ENCODE data around the gene STK17A. TPM values are rescaled to one million over a fixed set of nuclear protein-coding genes. Genes with fewer than 3 reads are reported as not detected.

The STK17A gene
- total and polyA plus RNA-seq, 9 donors, result 9.9 to 19.9 (median 12.7) TPM

- WGBS, 3 donors, result 36 to 49% (median 40%) methylated on average over 2 of the region's 2 CpGs
- no peaks in the 10 kb centered on the region for H3K27me3 ChIP-seq
- H3K36me3 ChIP-seq, result no peaks in the 10 kb centered on the region
- DNase-seq, result no peak
- intact Hi-C loops (cut with DNase I), result loop anchor here in 1 of 4 donors (10.0 kb wide), 1 partner anchor 59 kb away; no protein-coding TSS in a partner anchor
- no peak for TF ChIP-seq POLR2A (IDR thresholded peaks at IDR 0.05)
- H3K9me3 ChIP-seq, result no peaks in the 10 kb centered on the region
- peaks cover 13% of the 10 kb centered on the region for H3K4me1 ChIP-seq (ENCODE audit: insufficient read depth)
- H3K4me3 ChIP-seq, result no peak overlapping the region
- H3K27ac ChIP-seq, result no peak overlapping the region
Measured at GRCh38 chr7:43585562-43585961, 2.7 kb downstream of the STK17A start.

GRCh38 chr7:43586251-43586900 is 3.5 kb downstream of the STK17A start:
- TF ChIP-seq EP300 (IDR thresholded peaks at IDR 0.05) (no peak), POLR2A (IDR thresholded peaks at IDR 0.05) (no peak)
- TF ChIP-seq, protein P1, sequence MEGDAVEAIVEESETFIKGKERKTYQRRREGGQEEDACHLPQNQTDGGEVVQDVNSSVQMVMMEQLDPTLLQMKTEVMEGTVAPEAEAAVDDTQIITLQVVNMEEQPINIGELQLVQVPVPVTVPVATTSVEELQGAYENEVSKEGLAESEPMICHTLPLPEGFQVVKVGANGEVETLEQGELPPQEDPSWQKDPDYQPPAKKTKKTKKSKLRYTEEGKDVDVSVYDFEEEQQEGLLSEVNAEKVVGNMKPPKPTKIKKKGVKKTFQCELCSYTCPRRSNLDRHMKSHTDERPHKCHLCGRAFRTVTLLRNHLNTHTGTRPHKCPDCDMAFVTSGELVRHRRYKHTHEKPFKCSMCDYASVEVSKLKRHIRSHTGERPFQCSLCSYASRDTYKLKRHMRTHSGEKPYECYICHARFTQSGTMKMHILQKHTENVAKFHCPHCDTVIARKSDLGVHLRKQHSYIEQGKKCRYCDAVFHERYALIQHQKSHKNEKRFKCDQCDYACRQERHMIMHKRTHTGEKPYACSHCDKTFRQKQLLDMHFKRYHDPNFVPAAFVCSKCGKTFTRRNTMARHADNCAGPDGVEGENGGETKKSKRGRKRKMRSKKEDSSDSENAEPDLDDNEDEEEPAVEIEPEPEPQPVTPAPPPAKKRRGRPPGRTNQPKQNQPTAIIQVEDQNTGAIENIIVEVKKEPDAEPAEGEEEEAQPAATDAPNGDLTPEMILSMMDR (IDR thresholded peaks at IDR 0.05), result no peak
- Histone ChIP-seq H3K27ac (no peak overlapping the region), H3K4me1 (ENCODE audit: insufficient read depth) (peaks cover 13% of the 10 kb centered on the region), H3K27me3 (no peaks in the 10 kb centered on the region), H3K9me3 (no peaks in the 10 kb centered on the region), H3K4me3 (no peak overlapping the region), H3K36me3 (no peaks in the 10 kb centered on the region)
- WGBS, 3 donors, result 14 to 41% (median 19%) methylated on average over 4 of the region's 4 CpGs
- intact Hi-C loops (cut with DNase I), result loop anchor here in 1 of 4 donors (10.0 kb wide), 1 partner anchor 58 kb away; no protein-coding TSS in a partner anchor
- no peak for DNase-seq

DNA sequence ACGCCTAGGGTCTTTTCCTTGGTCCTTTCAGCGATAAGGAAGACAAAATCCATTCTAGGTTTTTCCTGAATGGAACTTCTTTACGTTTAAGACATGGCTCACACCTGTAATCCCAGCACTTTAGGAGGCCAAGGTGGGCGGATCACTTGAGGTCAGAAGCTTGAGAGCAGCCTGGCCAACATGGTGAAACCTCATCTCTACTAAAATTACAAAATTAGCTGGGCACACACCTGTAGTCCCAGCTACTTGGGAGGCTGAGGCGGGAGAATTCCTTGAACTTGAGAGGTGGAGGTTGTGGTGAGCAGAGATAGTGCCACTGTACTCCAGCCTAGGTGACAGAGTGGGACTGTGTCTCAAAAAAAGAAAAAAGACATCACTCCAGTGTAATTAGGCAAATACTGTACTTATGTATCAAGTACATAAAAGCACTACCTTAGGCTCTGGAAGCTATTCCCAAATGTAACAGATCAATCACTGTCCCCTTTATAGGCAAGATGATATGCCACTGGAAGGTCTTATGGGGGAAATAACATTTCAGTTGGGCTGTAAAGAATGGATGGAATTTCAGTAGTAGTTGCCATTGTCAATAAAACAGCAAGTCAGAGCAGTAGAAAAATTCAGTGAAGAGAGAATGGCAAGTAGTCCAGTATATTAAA is 5.7 kb downstream of the STK17A start:
- no peak for DNase-seq
- no peaks in the 10 kb centered on the region for H3K9me3 ChIP-seq
- no peaks in the 10 kb centered on the region for H3K36me3 ChIP-seq
- H3K27me3 ChIP-seq, result no peaks in the 10 kb centered on the region
- 93 to 97% (median 96%) methylated on average over 5 of the region's 5 CpGs for WGBS, 3 donors
- peaks cover 14% of the 10 kb centered on the region for H3K4me1 ChIP-seq (ENCODE audit: insufficient read depth)
- H3K27ac ChIP-seq, result no peak overlapping the region
- TF ChIP-seq, protein P1 (IDR thresholded peaks at IDR 0.05), result no peak
- TF ChIP-seq POLR2A (IDR thresholded peaks at IDR 0.05), result no peak
- no peak for TF ChIP-seq EP300 (IDR thresholded peaks at IDR 0.05)
- intact Hi-C loops (cut with DNase I), result loop anchor here in 1 of 4 donors (10.0 kb wide), 1 partner anchor 56 kb away; no protein-coding TSS in a partner anchor
- H3K4me3 ChIP-seq, result no peak overlapping the region

- no peak overlapping the region for H3K4me3 ChIP-seq
- intact Hi-C loops (cut with DNase I), result loop anchor here in 1 of 4 donors (10.0 kb wide), 1 partner anchor 56 kb away; no protein-coding TSS in a partner anchor
- no peak overlapping the region for H3K27ac ChIP-seq
- no peaks in the 10 kb centered on the region for H3K27me3 ChIP-seq
- H3K4me1 ChIP-seq (ENCODE audit: insufficient read depth), result peaks cover 16% of the 10 kb centered on the region
- TF ChIP-seq, protein P1 (IDR thresholded peaks at IDR 0.05), result no peak
- no peak for DNase-seq
- no peaks in the 10 kb centered on the region for H3K9me3 ChIP-seq
- no peaks in the 10 kb centered on the region for H3K36me3 ChIP-seq
Measured at GRCh38 chr7:43589133-43589478, 6.2 kb downstream of the STK17A start.

- no peak for DNase-seq
- intact Hi-C loops (cut with DNase I), result loop anchor here in 1 of 4 donors (10.0 kb wide), 1 partner anchor 55 kb away; no protein-coding TSS in a partner anchor
- Histone ChIP-seq H3K4me1 (ENCODE audit: insufficient read depth) (peaks cover 14% of the 10 kb centered on the region), H3K36me3 (no peaks in the 10 kb centered on the region), H3K9me3 (no peaks in the 10 kb centered on the region), H3K27me3 (no peaks in the 10 kb centered on the region), H3K4me3 (no peak overlapping the region), H3K27ac (no peak overlapping the region)
- whole genome bisulfite sequencing, 3 donors, result 97 to 100% (median 99%) methylated on average over 3 of the region's 3 CpGs
- TF ChIP-seq POLR2A (IDR thresholded peaks at IDR 0.05) (no peak), EP300 (IDR thresholded peaks at IDR 0.05) (no peak)
- TF ChIP-seq, protein P1 (IDR thresholded peaks at IDR 0.05), result no peak
Measured at GRCh38 chr7:43589728-43590127, 6.8 kb downstream of the STK17A start.

All from ovary (tissue), 9 donors.